NB4 (cell line): ENCODE measurements around the gene DYNLL2.
"Not testable (repeated sequence)": the region's sequence is repeated elsewhere in the genome, so short reads cannot be mapped to it uniquely, and the experiment has no call there.

Source experiments
- DNase-seq: peaks from one replicate; pipeline ENCODE4 v3.0.0; 2010; ENCODE audit warnings: low read depth
- H3K4me3 ChIP-seq: one replicate; pipeline ENCODE4 v1.5.1; 2011; ENCODE audit warnings: mild to moderate bottlenecking, low read depth, low read length, moderate library complexity
- MYC ChIP-seq: IDR thresholded peaks from 2 replicates; pipeline ENCODE4 v1.6.1; 2011; ENCODE audit warnings: low read depth, low read length
- POLR2A ChIP-seq: IDR thresholded peaks from 2 replicates; pipeline ENCODE4 v1.6.1; 2011; ENCODE audit warnings: mild to moderate bottlenecking; ENCODE audit not compliant: insufficient read length; ENCODE audit errors: extremely low read depth
- TF ChIP-seq, protein P1 (sequence below): IDR thresholded peaks from 2 replicates; pipeline ENCODE4 v1.6.1; 2011; ENCODE audit warnings: low read depth, low read length
- TF ChIP-seq, protein P2 (sequence below): IDR thresholded peaks from one replicate; pipeline ENCODE4 v1.5.1; 2012; ENCODE audit warnings: low read depth, low read length

Gene DYNLL2

DNA sequence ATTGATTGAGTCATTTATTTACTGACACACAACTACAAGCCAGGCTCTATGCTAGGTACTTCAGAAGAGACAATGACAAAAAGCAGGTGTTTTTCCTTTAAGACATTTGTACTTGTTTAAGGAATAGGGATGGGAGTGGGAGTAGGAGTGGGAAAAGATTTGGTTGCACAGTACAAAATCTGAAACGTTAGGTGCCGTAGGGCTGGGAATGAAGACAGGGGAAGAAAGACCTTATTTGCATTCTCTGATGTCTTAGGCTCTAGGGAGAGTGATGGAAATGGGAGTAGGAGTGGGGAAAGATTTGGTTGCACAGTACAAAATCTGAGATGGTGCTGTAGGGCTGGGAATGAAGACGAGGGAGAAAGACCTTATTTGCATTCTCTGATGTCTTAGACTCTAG, 36.3 kb downstream of the DYNLL2 start:
- DNase-seq = no peak
- no peak for TF ChIP-seq POLR2A
- TF ChIP-seq, protein P1, sequence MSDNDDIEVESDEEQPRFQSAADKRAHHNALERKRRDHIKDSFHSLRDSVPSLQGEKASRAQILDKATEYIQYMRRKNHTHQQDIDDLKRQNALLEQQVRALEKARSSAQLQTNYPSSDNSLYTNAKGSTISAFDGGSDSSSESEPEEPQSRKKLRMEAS = no peak
- TF ChIP-seq, protein P2, sequence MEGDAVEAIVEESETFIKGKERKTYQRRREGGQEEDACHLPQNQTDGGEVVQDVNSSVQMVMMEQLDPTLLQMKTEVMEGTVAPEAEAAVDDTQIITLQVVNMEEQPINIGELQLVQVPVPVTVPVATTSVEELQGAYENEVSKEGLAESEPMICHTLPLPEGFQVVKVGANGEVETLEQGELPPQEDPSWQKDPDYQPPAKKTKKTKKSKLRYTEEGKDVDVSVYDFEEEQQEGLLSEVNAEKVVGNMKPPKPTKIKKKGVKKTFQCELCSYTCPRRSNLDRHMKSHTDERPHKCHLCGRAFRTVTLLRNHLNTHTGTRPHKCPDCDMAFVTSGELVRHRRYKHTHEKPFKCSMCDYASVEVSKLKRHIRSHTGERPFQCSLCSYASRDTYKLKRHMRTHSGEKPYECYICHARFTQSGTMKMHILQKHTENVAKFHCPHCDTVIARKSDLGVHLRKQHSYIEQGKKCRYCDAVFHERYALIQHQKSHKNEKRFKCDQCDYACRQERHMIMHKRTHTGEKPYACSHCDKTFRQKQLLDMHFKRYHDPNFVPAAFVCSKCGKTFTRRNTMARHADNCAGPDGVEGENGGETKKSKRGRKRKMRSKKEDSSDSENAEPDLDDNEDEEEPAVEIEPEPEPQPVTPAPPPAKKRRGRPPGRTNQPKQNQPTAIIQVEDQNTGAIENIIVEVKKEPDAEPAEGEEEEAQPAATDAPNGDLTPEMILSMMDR = no peak
- no peak for TF ChIP-seq MYC
- H3K4me3 ChIP-seq = no peak overlapping the region

DNA sequence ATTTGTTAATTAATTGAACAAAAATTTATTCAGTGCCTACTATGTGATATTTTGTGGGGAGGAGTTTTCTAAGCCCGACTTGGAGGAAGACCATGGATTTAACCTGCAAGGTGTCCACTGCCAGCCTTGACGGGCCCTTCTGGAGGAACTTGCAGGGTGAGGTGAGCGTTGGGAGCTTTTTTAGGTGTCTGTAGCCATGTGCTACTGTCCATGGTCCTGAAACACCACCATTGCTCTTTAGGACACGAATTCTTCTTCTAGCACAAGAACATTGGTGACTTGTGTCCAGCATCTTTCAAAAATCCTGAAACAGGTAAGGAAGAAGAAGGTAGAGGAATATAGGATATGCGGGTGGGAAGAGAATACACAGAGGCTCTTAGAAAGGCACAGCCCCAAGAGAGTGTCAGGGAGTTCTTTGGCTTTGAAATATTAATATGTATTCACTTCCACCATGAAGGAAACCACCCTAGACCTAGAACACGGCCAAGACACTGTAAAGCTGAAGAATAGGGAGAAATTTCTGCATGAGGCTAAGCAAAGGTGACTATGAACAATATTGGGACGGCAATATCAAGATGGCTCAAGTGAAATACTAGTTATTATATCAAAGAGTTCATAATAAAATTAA, 37.1 kb downstream of the DYNLL2 start:
- no peak overlapping the region for H3K4me3 ChIP-seq
- TF ChIP-seq, protein P2 = no peak
- TF ChIP-seq, protein P1 = peak; percentile 83
- TF ChIP-seq POLR2A (no peak), MYC (no peak)
- DNase-seq = peak; percentile 73

DNA sequence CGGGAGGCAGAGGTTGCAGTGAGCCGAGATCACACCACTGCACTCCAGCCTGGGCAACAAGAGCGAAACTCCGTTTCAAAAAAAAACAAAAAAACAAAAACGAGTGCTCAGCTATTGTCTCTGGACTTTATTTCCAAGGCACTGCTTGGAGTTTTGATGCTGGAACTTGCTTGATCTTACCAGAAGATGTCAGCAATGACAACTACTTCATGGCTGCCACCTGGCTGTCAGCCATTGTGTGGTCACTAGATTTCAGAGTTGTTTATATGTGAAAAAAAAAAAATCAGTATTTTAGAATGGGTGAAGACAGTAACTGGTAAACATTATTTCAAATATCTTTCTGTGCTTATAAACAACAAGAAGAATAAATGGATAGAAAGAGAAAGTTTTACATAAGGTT, 38.7 kb downstream of the DYNLL2 start:
- no peak for TF ChIP-seq MYC
- TF ChIP-seq, protein P2 = peak; percentile 35
- TF ChIP-seq, protein P1 = no peak
- TF ChIP-seq POLR2A = no peak
- peak; percentile 57 for DNase-seq
- H3K4me3 ChIP-seq = no peak overlapping the region

DNA sequence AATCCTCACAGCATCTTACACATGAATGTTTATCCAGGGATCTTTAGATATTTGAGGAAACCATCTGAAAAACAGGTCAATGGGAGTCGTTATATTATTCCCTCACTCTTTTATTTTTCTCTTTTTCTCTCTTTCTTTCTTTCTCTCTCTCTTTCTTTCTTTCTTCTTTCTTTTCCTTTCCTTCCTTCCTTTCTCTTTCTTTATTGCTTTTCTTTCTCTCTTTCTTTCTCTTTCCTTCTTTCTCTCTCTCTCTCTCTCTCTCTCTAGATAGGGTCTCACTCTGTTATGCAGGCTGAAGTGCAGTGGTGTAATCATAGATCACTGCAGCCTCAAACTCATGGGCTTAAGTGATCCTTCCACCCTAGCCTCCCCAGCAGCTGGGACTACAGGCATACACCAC, 44.6 kb downstream of the DYNLL2 start:
- TF ChIP-seq MYC (no peak), POLR2A (no peak)
- TF ChIP-seq, protein P2 = no peak
- TF ChIP-seq, protein P1 = no peak
- DNase-seq = no peak
- no peak overlapping the region for H3K4me3 ChIP-seq

DNA sequence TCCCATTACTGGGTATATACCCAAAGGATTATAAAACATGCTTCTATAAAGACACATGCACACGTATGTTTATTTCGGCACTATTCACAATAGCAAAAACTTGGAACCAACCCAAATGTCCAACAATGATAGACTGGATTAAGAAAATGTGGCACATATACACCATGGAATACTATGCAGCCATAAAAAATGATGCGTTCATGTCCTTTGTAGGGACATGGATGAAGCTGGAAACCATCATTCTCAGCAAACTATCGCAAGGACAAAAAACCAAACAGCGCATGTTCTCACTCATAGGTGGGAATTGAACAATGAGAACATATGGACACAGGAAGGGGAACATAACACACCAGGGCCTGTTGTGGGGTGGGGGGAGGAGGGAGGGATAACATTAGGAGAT, 49.5 kb downstream of the DYNLL2 start:
- not testable (repeated sequence) for H3K4me3 ChIP-seq, DNase-seq

DNA sequence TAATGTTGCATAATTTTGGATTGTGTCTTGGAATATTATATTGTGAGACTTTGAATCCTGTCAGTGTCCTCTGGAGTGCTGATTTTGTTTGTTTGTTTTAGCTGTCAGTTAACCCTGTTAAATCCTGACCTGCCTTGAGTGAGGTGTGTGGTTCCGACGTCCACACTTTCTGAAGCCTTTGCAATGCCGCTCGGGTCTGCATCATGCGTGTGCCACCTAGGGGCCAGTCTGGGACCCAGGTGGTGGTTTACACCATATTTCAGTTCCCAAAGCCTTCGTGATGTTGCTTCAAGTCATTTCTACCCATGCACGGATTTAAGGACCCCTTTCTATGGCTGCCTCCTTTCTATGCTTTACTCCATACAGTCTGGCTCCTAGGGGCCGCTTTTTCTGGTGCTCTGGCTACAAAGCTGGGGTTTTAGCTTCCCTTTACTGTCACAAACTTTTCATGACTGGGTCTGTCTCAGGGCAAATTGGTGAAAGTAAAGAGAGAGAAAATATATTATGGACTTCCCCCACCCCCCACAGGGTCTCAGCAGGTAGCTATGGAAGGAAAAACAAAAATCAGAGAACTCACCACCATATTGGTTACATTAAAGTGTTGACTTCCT, 53.6 kb downstream of the DYNLL2 start:
- DNase-seq = no peak
- TF ChIP-seq, protein P2 = no peak
- no peak for TF ChIP-seq MYC
- TF ChIP-seq, protein P1 = no peak
- no peak for TF ChIP-seq POLR2A

More for the DNA sequence above, 53.6 kb downstream of the DYNLL2 start:
- no peak overlapping the region for H3K4me3 ChIP-seq
